Ishikawa (cell line): ENCODE measurements around the gene TOP2B.

Experiments
- CEBPB ChIP-seq: IDR thresholded peaks from 2 replicates; pipeline ENCODE4 v1.6.1; 2012
- EP300 ChIP-seq: IDR thresholded peaks from 2 replicates; pipeline ENCODE4 v1.6.1; 2012; ENCODE audit warnings: borderline replicate concordance
- MAX ChIP-seq: IDR thresholded peaks from 2 replicates; pipeline ENCODE4 v1.6.1; 2012
- TAF1 ChIP-seq: IDR thresholded peaks from 2 replicates; pipeline ENCODE4 v1.6.1; 2012; ENCODE audit warnings: low read depth, mild to moderate bottlenecking
- USF1 ChIP-seq: IDR thresholded peaks from 2 replicates; pipeline ENCODE4 v1.6.1; 2012
- YY1 ChIP-seq: IDR thresholded peaks from 2 replicates; pipeline ENCODE4 v1.6.1; 2012; ENCODE audit warnings: low read depth
- TF ChIP-seq, protein P1 (sequence below): IDR thresholded peaks from 2 replicates; pipeline ENCODE4 v1.6.1; 2012; ENCODE audit warnings: low read depth, mild to moderate bottlenecking

DNA sequence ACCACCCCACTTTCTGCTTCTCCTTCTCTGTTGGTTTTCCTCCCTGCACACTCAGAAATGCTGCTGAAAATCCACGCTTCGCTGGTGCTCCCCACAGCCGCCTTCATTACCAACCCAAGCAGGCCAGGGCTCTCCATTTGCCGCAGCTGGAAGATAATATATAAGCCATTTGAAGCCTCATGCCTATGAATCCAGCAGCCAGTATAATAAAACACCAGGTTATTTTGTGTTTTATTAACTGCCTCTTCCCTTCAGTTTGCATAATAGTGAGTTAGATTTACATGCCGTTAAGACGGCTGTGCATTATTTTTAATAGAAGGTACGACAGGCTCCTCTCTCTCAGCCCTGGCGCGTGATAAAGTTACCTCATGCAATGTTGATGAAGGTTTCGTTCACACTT is 86.6 kb downstream of the TOP2B start:
- no peak for TF ChIP-seq TAF1
- TF ChIP-seq YY1: no peak
- TF ChIP-seq USF1: no peak
- TF ChIP-seq, protein P1, sequence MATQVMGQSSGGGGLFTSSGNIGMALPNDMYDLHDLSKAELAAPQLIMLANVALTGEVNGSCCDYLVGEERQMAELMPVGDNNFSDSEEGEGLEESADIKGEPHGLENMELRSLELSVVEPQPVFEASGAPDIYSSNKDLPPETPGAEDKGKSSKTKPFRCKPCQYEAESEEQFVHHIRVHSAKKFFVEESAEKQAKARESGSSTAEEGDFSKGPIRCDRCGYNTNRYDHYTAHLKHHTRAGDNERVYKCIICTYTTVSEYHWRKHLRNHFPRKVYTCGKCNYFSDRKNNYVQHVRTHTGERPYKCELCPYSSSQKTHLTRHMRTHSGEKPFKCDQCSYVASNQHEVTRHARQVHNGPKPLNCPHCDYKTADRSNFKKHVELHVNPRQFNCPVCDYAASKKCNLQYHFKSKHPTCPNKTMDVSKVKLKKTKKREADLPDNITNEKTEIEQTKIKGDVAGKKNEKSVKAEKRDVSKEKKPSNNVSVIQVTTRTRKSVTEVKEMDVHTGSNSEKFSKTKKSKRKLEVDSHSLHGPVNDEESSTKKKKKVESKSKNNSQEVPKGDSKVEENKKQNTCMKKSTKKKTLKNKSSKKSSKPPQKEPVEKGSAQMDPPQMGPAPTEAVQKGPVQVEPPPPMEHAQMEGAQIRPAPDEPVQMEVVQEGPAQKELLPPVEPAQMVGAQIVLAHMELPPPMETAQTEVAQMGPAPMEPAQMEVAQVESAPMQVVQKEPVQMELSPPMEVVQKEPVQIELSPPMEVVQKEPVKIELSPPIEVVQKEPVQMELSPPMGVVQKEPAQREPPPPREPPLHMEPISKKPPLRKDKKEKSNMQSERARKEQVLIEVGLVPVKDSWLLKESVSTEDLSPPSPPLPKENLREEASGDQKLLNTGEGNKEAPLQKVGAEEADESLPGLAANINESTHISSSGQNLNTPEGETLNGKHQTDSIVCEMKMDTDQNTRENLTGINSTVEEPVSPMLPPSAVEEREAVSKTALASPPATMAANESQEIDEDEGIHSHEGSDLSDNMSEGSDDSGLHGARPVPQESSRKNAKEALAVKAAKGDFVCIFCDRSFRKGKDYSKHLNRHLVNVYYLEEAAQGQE: no peak
- no peak for TF ChIP-seq CEBPB
- no peak for TF ChIP-seq EP300
- TF ChIP-seq MAX: no peak
